C1 segment of cervical spinal cord (tissue), 14 donors: ENCODE data around the gene KRTAP12-1.

Experiments
- DNase-seq, 14 donors: peaks; one replicate each; lab custom pipeline; 2025; lab: John Stamatoyannopoulos, UW

Gene KRTAP12-1

GRCh38 chr21:44681861-44682579 is at the start of gene KRTAP12-1:
Gene KRTAP12-1 (minus strand): TSS chr21:44682163. CDS start chr21:44682123, 40 bp downstream.
- DNase-seq, result no peak

- peak in 1 of 14 donors; percentile 2 for DNase-seq
Measured at GRCh38 chr21:44730951-44731579, 49.1 kb upstream of the KRTAP12-1 start.

GRCh38 chr21:44730028-44730395 is 48.0 kb upstream of the KRTAP12-1 start:
- DNase-seq, result no peak

- DNase-seq, result no peak
Measured at GRCh38 chr21:44729336-44730027, 47.5 kb upstream of the KRTAP12-1 start.

GRCh38 chr21:44728716-44729115 is 46.8 kb upstream of the KRTAP12-1 start:
- no peak for DNase-seq

- DNase-seq, result no peak
Measured at GRCh38 chr21:44727757-44728156, 45.8 kb upstream of the KRTAP12-1 start.

GRCh38 chr21:44727321-44727720 is 45.4 kb upstream of the KRTAP12-1 start:
- no peak for DNase-seq

- DNase-seq, result no peak
Measured at GRCh38 chr21:44726826-44727225, 44.9 kb upstream of the KRTAP12-1 start.

GRCh38 chr21:44724926-44725325 is 43.0 kb upstream of the KRTAP12-1 start:
- DNase-seq, result no peak

GRCh38 chr21:44724196-44724595 is 42.2 kb upstream of the KRTAP12-1 start:
- no peak for DNase-seq

GRCh38 chr21:44723177-44724131 is 41.5 kb upstream of the KRTAP12-1 start:
- no peak for DNase-seq

- DNase-seq, result no peak
Measured at GRCh38 chr21:44722731-44723130, 40.8 kb upstream of the KRTAP12-1 start.

GRCh38 chr21:44720170-44720569 is 38.2 kb upstream of the KRTAP12-1 start:
- no peak for DNase-seq

- DNase-seq, result no peak
Measured at GRCh38 chr21:44718571-44718970, 36.6 kb upstream of the KRTAP12-1 start.

- no peak for DNase-seq
Measured at GRCh38 chr21:44718093-44718492, 36.1 kb upstream of the KRTAP12-1 start.

- DNase-seq, result no peak
Measured at GRCh38 chr21:44716984-44717383, 35.0 kb upstream of the KRTAP12-1 start.

- no peak for DNase-seq
Measured at GRCh38 chr21:44714905-44715304, 32.9 kb upstream of the KRTAP12-1 start.

- no peak for DNase-seq
Measured at GRCh38 chr21:44713846-44714245, 31.9 kb upstream of the KRTAP12-1 start.

GRCh38 chr21:44713130-44713529 is 31.2 kb upstream of the KRTAP12-1 start:
- no peak for DNase-seq

GRCh38 chr21:44712203-44713028 is 30.5 kb upstream of the KRTAP12-1 start:
- no peak for DNase-seq
